Forelimb muscle (tissue), 1 donor: ENCODE data around the gene OLFM2. TPM values are rescaled to one million over a fixed set of nuclear protein-coding genes. Genes with fewer than 3 reads are reported as not detected.
"Not testable (repeated sequence)": the region's sequence is repeated elsewhere in the genome, so short reads cannot be mapped to it uniquely, and the experiment has no call there.

Source experiments
- DNase-seq: peaks from one replicate; pipeline ENCODE4 v3.0.0-alpha.2; 2013; ENCODE audit warnings: low read depth
- polyA plus RNA-seq: library from polyadenylated mRNA; unstranded; fragments of 120-200 nt; gene quantifications from one replicate; pipeline ENCODE4 v1.2.1, GENCODE V29; 2013; ENCODE audit not compliant: insufficient read length

Gene OLFM2
- polyA plus RNA-seq, 1 donor: 29.8 TPM

- no peak for DNase-seq
Measured at GRCh38 chr19:9943744-9944143, 7.4 kb upstream of the OLFM2 start.

- DNase-seq: no peak
Measured at GRCh38 chr19:9941671-9942070, 5.4 kb upstream of the OLFM2 start.

GRCh38 chr19:9941231-9941630, 4.9 kb upstream of the OLFM2 start:
- no peak for DNase-seq

GRCh38 chr19:9940778-9941177, 4.5 kb upstream of the OLFM2 start:
- DNase-seq: no peak

- DNase-seq: no peak
Measured at GRCh38 chr19:9939301-9939913, 3.1 kb upstream of the OLFM2 start.

GRCh38 chr19:9937001-9937411, 691 bp upstream of the OLFM2 start:
- no peak for DNase-seq

- DNase-seq: no peak
Measured at GRCh38 chr19:9935506-9936325, 599 bp downstream of the OLFM2 start.

GRCh38 chr19:9934132-9934950, 2.0 kb downstream of the OLFM2 start:
- no peak for DNase-seq

GRCh38 chr19:9932835-9933234, 3.5 kb downstream of the OLFM2 start:
- no peak for DNase-seq

GRCh38 chr19:9931629-9932028, 4.7 kb downstream of the OLFM2 start:
- DNase-seq: no peak

GRCh38 chr19:9923440-9923839, 12.9 kb downstream of the OLFM2 start:
- DNase-seq: no peak

- DNase-seq: not testable (repeated sequence)
Measured at GRCh38 chr19:9922782-9923379, 13.4 kb downstream of the OLFM2 start.

GRCh38 chr19:9917321-9917720, 19.0 kb downstream of the OLFM2 start:
- DNase-seq: no peak

- DNase-seq: no peak
Measured at GRCh38 chr19:9916719-9917118, 19.6 kb downstream of the OLFM2 start.

GRCh38 chr19:9914315-9915207, 21.8 kb downstream of the OLFM2 start:
- DNase-seq: no peak

GRCh38 chr19:9914001-9914314, 22.4 kb downstream of the OLFM2 start:
- DNase-seq: no peak

GRCh38 chr19:9913237-9914000, 22.9 kb downstream of the OLFM2 start:
- DNase-seq: no peak

GRCh38 chr19:9912551-9913236, 23.6 kb downstream of the OLFM2 start:
- DNase-seq: no peak

- no peak for DNase-seq
Measured at GRCh38 chr19:9911524-9912185, 24.7 kb downstream of the OLFM2 start.
